ENCODE results near the gene STAU1. TPM values are rescaled to one million over a fixed set of nuclear protein-coding genes. Genes with fewer than 3 reads are reported as not detected.
"Not testable (repeated sequence)": the region's sequence is repeated elsewhere in the genome, so short reads cannot be mapped to it uniquely, and the experiment has no call there.

Gene STAU1
- total RNA-seq, 1 experiment from 2014 or later: 66.9 TPM

DNA sequence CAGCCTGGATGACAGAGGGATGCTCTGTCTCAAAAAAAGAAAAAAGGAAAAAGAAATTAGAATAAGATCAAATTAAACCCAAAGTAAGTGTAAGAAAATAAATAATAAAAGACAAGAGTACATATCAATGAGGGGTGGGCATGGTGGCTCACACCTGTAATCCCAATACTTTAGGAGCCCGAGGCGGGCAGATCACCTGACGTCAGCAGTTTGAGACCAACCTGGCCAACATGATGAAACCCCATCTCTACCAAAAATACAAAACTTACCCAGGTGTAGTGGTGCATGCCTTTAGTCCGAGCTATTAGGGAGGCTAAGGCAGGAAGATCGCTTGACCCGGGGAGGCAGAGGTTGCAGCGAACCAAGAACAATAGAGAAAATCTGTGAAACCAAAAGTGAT lies 14.9 kb upstream of the STAU1 start:
- no peak for DNase-seq (ENCODE audit: low read depth)

- DNase-seq (ENCODE audit: low read depth): no peak
Observed at GRCh38 chr20:49199729-49200293, 11.7 kb upstream of the STAU1 start.

DNA sequence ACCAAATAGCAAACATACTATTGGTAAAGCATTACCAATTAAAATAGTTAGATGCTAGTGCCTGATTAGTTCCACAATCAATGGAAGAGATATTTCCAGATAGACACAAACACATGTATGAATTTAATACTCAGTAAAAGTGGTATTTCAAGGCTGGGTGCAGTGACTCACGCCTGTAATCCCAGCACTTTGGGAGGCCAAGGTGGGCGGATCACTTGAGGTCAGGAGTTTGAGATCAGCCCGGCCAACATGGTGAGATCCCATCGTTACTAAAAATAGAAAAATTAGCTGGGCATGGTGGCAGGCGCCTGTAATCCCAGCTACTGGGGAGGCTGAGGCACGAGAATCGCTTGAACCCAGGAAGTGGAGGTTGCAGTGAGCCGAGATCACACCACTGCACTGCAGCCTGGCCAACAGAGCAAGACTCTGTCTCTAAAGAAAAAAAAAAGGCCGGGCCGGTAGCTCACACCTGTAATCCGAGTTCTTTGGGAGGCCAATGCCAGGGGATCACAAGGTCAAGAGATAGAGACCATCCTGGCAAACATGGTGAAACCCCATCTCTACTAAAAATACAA lies 4.9 kb upstream of the STAU1 start:
- not testable (repeated sequence) for DNase-seq (ENCODE audit: low read depth)

- peak; percentile 8 for DNase-seq (ENCODE audit: low read depth)
Observed at GRCh38 chr20:49187330-49187850, 744 bp downstream of the STAU1 start.

GRCh38 chr20:49186535-49187329 lies 1.4 kb downstream of the STAU1 start:
- DNase-seq (ENCODE audit: low read depth): peak; percentile 62

DNA sequence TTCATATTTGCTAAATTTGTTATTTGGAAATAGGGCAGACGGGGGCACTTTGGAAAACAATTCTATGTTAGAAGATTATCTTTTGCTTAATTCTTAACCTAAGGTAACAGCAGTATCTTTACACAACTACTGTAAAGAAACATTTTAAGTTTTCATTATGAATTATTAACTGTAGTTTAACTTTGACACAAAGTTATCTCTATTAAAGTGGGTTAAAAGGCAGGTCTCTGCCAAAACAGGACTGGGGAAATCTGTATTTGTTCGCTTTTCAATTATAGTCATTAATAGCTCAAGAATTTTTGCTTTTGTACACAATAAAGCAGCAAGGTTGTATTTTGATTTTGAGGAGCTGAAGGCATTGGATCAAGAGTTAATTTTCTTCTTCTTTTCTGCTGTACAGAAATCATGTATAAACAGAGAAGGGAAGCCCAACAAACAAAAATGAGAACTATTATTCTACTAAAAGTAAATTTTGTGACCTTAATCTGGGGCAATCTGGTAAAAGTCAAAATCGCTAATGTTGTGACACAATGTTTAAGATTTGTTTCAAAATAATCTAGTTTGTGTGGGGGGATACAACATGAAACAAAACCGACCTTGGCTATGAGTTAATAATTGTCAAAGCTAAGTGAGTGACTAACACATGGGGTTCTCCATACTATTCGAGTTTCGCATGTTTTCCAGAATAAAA lies 2.9 kb downstream of the STAU1 start:
- DNase-seq (ENCODE audit: low read depth): no peak

- DNase-seq (ENCODE audit: low read depth): no peak
Observed at GRCh38 chr20:49184691-49185070, 3.5 kb downstream of the STAU1 start.

GRCh38 chr20:49184084-49184501 lies 4.0 kb downstream of the STAU1 start:
- not testable (repeated sequence) for DNase-seq (ENCODE audit: low read depth)

- no peak for DNase-seq (ENCODE audit: low read depth)
Observed at GRCh38 chr20:49183444-49183843, 4.7 kb downstream of the STAU1 start.

DNA sequence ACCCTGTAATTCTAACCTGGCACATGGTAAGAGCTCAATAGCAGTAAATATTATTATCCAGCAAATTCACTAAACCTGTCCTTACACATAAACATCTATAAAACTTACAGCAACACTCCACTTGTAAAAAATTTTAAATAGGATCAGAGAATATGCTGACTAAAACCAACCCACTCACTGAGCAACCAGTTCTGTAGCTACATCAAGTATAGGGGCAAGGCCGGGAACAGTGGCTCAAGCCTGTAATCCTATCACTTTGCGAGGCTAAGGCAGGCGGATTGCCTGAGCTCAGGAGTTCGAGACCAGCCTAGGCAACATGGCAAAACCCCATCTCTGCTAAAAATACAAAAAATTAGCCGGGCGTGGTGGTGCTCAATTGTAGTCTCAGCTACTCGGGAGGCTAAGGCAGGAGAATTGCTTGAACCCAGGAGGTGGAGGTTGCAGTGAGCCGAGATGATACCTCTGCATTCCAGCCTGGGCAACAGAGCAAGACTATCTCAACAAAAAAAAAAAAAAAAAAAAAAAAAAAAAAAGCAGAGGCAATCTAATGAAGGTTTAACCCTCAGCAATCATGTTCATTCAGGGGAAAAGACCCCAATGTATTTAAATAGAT lies 6.8 kb downstream of the STAU1 start:
- no peak for DNase-seq (ENCODE audit: low read depth)

GRCh38 chr20:49179368-49180277 lies 8.5 kb downstream of the STAU1 start:
- DNase-seq (ENCODE audit: low read depth): no peak

DNA sequence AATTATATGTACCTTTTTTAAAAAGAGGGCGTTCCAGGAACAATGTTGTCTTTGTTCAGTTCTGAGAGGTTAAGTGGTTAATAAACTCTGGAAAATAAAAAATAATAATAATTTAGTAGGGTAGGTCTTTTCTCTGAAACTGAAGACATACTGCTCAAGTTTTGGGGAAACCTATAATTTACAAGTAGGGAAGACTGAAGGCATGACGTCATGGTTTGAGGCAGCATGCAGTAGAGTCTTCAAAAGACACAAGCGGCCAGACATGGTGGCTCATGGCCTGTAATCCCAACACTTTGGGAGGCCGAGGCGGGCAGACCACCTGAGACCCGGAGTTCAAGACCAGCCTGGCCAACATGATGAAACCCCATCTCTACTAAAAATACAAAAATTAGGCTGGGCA lies 14.0 kb downstream of the STAU1 start:
- no peak for DNase-seq (ENCODE audit: low read depth)

- no peak for DNase-seq (ENCODE audit: low read depth)
Observed at GRCh38 chr20:49172413-49172812, 15.7 kb downstream of the STAU1 start.

DNA sequence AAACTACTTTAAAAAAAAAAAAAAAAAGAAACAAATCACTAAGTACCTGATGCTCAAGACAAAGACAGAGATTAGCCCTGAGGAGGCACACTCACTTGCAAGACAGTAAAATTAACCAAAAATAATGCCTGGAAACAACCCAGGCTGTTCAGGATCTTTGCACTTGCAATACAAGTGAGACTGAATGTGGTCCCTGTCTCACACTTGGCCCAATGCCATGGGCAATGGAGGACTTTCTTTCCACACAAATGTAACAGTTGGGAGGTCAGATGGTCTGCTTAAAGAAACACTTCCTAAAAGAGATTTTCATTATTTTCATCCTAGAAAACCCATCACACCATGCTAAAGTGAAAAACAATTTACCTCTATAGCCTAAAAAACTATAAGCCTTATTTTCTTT lies 16.2 kb downstream of the STAU1 start:
- no peak for DNase-seq (ENCODE audit: low read depth)

DNA sequence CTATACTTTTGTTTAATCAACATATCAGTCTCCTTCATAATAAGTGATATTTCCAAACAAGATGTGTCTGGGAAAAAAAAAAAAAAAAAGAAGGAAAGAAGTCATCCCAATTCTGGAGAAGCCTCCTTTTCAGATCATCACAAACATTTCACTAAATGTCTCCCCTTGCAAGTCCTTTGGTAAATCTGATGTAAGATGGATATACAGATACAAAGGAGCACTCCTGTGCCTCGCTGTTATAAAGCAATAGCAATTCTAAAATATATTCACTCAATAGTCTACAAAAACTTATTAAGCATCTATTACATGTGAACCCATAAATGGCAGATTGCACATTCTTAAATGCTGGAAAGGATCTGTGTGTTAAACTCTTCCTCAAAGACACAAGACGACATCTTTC lies 17.4 kb downstream of the STAU1 start:
- no peak for DNase-seq (ENCODE audit: low read depth)

- no peak for DNase-seq (ENCODE audit: low read depth)
Observed at GRCh38 chr20:49169547-49169946, 18.6 kb downstream of the STAU1 start.

GRCh38 chr20:49168864-49169263 lies 19.3 kb downstream of the STAU1 start:
- not testable (repeated sequence) for DNase-seq (ENCODE audit: low read depth)

DNA sequence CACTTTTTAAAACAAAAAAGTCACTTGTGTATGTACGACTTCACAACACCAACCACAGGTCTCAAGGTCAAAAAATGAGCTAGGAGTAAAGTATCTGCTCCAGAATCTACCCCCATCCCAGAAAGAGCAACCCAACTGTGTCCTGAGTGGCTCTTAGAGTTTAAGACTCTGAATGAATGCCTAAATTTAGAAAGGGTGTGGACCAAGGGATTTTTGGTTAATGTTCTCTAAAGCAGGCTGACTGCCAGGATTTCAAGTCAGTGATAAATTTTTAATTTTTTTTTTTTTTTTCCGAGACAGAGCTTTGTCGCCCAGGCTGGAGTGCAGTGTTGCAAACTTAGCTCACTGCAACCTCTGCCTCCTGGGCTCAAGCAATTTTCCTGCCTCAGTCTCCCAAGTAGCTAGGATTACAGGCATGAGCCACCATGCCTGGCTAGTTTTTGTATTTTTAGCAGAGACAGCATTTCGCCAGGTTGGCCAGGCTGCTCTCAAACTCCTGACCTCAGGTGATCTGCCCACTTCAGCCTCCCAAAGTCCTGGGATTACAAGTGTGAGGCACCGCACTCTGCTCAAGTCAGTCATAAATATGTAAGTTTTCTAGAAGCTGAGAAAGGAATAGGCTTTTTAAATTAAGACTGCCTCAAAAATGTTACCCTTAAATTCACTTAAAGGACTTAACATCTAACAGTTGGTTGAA lies 20.2 kb downstream of the STAU1 start:
- DNase-seq (ENCODE audit: low read depth): no peak

DNA sequence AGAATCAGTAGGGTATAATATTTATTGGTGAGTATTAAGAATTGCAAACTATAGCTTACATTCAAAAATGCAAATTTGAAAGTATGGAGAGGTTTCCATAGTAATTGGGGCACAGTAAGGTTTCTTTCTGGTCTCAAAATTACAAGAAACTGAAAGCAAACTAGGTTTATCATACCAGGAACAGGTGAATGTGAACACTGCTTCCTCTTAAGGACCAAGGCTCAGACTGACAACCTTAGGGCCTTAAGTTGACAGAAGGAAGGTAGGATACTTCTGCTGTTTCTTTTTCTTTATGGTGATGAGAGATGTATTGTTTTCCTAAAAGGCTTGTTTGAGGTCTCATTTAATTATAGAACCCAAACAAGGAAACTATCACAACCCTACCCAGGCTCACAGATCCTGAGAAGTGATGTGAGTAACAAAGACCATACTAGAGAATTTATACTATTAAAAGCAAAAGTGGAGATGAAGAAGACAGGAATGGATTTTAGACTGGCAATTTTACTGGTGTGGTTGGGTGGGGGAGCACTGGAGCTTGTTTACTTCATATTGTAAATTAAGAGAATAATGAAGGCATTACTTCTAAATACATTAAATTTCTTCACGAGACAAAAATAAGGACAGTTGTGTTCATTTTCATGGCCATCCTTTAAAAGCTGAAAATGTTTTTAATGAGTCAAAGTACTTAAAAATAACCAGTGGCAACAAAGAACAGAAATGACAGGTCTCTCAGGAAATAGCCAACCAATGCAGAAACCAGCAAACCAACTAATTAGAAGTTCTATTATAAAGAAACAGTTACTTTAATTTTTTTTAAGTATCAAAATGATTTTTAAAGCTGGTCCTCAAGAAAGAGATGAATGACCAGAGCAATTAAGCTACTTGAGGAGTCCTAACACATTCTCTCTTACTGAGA lies 21.3 kb downstream of the STAU1 start:
- DNase-seq (ENCODE audit: low read depth): no peak

Measured in RPMI7951 (cell line).